NOMO-1 (cell line): Measurements from ENCODE around the gene GNG13.
"Not testable (repeated sequence)": the region's sequence is repeated elsewhere in the genome, so short reads cannot be mapped to it uniquely, and the experiment has no call there.

Experiments
- DNase-seq, 2 experiments: peaks; one replicate each; lab custom pipeline; 2025; ENCODE audit not compliant: unreplicated experiment in 2 of 2; lab: John Stamatoyannopoulos, UW

GNG13 gene

GRCh38 chr16:764848-765487 is 35.6 kb downstream of the GNG13 start:
- no peak for DNase-seq

DNA sequence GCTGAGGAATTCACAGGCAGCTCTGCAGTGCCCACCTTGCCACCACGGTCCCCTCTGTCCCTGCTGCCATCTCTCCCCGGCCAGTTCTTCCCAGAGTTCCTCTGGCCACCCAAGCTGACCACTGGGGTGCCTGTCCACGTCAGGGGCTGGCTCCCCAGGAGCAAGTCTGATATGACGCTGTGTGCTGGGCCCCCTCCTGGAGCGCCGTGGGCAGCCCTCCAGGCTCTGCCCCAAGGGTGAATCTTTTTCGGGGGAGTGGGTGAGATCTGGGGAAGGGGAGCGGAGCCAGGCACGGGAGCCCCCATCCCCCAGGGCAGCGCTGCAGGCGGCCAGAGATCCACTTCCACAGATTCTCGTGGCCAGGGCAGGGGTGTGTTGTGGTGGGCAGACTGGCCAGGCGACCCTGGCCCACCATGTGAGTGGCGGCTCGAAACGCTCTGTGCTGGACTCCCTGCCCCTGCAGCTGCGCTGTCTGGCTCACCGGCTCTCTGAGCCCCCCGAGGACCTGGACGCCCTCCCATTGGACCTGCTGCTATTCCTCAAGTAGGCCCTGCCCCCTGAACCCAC is 36.3 kb downstream of the GNG13 start:
- DNase-seq, result no peak

DNA sequence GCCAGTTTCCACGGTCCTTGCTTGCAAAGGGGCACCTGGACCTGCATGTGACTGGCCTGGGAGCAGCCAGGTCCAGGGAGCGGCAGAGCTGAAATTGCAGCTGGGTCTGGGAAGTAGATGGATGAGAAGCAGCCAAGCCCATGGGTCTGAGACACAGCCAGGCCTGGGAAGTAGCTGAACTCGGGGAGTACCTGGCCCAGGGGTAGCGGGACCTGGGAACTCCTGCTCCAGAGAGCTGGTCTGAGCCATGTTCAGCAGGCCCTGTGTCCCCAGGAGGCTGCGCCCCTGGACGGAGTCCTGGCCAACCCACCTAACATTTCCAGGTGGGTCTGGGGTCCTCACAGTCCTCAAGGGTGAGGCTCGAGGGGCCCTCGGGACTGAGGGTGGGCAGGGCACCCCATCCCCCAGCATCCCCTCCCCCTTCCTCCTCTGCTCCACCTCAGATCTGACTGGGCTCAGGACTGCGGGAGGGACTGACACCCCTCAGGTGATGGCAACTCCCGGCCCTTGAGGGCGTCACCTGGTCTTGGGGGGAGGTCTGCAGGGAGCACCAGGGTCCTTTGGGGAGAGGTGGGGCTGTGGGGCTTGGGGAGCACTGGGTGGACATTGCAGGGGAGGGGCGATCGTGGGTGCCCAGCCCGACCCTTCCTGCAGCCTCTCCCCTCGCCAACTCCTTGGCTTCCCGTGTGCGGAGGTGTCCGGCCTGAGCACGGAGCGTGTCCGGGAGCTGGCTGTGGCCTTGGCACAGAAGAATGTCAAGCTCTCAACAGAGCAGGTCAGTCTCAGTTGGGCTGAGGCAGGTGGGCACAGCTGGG is 37.0 kb downstream of the GNG13 start:
- DNase-seq, result no peak

- no peak for DNase-seq
These were observed 37.8 kb downstream of the GNG13 start for GRCh38 chr16:762595-763268.

- no peak for DNase-seq
These were observed 38.7 kb downstream of the GNG13 start for GRCh38 chr16:761625-762513.

DNA sequence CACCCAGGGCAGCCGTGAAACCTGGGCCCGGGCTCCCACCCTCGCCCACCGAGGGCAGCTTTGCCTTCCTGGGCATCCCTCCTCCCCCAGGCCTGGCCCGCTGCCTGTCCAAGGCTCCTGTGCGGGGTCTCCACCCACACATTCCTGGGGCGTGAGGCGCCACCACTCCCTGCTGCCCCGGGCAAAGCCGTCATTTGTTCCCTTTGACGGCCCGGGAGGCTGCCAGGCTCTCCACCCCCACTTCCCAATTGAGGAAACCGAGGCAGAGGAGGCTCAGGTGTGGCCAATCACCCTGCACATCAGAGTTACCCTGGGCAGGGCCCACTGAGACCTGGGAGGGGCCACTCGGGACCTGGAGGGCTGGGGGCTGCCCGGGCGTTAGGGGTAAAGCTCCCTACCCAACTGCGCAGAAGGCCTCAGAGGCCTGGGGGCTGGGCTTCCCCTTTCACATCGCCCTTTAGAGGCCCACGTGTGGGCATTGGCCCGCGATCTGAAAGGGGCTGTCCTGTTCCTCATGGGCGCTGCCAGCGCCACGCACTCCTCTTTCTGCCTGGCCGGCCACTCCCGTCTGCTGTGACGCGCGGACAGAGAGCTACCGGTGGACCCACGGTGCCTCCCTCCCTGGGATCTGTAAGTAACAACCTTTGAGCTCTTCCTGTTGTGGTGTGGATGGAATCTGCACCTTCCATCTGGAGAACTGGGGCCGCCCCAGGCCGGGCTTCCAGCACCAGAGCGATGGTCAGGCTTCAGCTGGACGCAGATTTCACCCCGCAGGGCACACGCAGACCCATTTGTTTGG is 39.8 kb downstream of the GNG13 start, which contains the start of gene MSLN:
Gene MSLN (plus strand): TSS at position 190 of the 799 bp plus-strand sequence. CDS start 1,947 bp downstream, outside the sequence.
- DNase-seq, result peak; percentile 89 to 90

DNA sequence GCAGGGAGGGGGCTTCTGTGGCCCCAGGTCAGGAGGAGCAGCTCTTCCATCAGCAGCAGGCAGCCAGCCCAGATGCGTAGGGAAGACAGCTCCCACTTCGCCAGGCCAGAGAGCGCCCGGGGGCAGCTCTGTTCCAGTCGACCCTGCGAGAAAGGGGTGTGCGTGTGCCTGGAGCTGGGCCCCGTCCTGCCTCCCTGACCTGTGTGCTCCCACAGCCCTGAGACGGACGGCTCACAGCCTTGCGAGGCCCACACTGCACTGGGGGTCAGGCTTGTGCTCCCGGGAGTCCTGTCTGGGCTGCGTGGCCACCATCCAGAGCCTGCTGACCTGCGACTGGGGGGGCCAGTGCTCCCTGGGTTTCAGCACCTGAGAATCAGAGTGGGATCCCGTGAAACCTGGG is 40.5 kb downstream of the GNG13 start:
- no peak for DNase-seq

DNA sequence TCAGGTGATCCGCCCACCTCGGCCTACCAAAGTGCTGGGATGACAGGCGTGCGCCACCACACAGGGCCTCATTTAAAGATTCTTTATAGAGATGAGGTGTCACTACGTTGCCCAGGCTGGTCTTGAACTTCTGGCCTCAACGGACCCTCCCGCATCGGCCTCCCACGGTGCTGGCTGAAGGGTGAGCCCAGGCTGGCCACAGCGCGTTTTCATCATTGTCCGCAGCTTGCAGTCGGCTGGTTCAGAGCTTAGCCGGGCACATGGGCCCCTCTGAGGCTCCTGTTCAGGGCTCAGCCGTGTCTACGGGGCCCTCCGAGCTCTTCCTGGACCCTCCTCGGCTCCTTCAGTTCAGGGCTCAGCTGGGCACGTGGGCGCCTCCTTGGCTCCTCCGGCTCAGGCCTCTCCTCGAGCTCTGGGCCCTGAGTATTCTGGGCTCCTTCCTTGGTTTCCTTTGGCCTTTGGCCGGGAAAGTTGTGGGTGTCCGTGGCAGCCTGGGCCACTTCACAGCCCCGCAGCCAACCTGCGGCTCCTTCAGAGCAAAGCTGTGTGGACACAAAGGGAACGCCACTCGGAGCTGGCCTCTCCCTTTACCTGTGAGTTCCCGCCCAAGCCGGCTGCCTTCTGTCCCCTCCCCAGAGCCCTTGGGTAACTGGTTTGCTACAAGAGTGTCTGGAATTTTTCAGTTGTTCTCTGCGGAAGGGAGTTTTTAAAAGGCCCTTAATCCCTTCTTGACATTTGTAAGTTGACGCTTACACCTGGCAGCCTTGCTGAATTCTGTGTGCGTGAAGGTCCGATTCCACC is 41.2 kb downstream of the GNG13 start:
- no peak for DNase-seq

DNA sequence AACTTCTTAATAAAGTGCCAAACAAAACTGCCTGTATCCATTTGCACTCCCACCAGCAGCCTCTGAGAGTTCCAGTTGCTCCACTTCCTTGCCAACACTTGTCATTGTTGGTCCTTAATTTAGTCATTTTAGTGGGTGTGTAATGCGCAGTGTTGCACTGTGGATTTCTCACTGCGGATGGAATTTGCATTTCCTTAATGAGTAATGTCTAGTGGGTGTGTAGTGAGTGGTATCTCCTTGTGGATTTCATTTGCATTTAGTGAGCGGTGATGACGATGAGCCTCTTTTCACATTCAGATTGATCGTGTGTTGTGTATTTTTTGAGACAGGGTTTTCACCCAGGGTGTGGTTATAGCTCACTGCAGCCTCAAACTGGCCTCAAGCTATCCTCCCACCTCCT is 44.1 kb downstream of the GNG13 start:
- DNase-seq, result no peak

DNA sequence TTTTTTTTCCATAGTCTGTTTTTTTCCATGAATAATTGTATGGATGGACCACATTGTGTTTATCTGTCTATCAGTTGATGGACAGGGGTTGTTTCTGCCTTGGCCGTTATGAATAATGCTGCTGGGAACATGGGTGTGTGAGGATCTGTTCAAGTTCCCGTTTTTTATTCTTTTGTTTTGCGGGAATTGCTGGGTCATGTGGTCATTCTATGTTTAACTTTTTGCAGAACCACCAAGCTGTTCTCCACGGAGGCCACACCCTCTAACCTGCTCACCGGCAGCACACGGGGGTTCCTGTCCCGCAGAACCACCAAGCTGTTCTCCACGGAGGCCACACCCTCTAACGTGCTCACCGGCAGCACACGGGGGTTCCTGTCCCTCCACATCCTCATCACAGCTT is 45.9 kb downstream of the GNG13 start:
- peak; percentile 53 to 83 for DNase-seq

- DNase-seq, result not testable (repeated sequence)
These were observed 46.4 kb downstream of the GNG13 start for GRCh38 chr16:754121-754607.

- DNase-seq, result no peak
These were observed 48.6 kb downstream of the GNG13 start for GRCh38 chr16:752007-752312.

- DNase-seq, result no peak
These were observed 49.2 kb downstream of the GNG13 start for GRCh38 chr16:751152-752006.

DNA sequence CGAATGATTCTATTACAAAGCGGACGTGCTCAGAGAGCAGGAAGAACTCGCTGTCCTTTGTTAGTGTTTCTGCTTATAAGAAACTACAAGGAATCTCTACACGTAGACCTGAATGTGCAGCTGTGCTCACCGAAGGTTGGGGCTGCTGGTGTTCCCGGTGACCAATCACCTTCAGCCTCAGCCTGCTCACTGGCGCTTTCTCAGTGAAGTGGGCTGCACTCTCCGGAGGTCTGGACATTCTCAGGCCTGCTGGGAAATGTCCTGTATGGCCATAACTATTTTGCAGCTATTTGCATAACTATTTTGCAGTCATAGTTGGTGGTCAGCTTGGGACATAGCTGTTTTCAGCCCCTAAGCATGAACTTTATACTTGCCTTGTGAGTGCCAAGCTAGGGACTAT is 50.0 kb downstream of the GNG13 start:
- DNase-seq, result no peak

DNA sequence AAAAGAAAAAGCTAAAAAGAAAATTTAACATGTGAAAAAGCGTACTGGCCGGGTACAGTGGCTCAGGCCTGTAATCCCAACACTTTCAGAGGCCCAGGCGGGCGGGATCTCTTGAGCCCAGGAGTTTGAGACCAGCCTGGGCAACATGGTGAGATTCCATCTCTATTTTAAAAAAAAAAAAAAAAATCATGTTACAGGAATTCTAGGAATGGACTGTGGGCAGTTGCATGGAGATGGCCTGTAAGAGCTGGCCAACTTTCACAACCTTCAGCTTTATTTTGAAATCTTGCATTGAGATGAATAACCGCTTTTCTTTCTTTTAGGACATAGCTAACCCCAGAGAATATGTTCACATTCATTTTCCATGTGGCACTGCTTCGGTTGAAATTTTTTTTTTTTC is 51.5 kb downstream of the GNG13 start:
- DNase-seq, result no peak
